UCSD-AML1 (cell line): Measurements from ENCODE around the gene RASL11A.
"Not testable (repeated sequence)": the region's sequence is repeated elsewhere in the genome, so short reads cannot be mapped to it uniquely, and the experiment has no call there.

Experiments used
- DNase-seq: peaks from one replicate; lab custom pipeline; 2025; ENCODE audit not compliant: unreplicated experiment; lab: John Stamatoyannopoulos, UW

The RASL11A gene

DNA sequence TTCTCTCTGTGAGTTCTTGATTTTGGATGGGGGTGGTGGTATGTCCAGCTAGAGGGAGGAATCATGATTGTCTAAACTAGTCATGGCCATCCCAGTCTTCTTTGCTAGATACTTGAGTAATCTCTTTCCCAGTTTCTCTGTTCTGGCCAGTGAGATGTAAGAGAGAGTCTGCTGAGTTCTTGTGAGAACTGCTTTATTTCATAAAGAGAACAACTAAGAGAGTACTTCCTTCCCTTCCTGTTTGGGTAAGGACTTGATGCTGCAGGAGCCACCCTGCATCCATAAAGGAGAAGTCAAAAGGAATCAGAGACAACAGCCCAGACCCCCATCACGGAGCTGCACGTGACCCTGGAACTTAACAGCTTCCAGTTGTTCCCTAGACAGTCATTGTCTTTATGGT, 3.0 kb upstream of the RASL11A start:
- DNase-seq: no peak

DNA sequence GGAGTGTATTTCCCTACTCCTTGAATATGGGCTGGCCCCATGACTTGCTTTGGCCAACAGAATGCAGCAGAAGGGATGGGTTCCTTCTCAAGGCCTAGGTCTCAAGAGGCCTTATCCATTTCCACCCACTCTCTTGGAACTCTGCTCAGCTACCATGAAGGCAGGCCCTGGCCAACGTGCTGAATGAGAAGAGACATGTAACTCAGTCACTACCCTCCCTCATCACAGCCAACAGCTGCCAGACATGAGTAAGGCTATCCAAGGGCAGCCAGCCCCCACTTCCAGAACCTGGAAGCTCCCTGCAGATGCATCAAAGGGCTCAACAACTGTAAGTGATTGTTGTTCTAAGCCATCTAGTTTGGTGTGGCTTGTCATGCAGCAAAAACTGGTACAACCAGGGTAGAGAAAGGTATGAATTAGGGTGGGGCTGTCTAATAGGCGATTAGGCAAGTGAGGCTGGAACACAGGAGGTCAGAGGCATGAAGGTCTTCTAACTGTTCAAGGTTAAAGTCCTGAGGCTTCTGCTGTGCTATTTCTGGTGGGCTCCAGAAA, 1.4 kb upstream of the RASL11A start:
- no peak for DNase-seq

DNA sequence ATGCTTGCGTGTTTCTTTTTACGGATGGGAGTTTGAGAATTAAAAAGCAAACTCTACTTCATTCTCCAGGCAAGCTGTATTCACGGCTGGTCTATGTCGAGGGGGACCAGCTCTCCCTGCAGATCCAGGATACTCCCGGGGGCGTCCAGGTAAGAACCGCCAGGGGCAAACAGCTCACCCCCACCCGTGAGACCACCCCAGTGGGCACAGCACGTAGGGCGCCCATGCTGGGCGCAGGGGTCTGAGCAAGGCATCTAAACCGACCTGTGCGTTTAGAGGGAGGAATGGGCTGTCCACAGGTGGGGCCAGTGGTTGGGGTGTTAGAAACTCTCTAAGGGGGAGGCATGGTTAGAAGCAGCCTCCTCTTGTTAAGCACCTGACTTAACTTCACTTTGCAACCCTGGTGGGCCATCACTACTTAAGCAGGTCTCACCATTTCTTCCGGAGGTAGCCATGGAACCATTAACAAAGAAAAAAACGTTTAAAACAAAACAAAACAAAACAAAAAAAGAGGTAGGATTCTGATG, 1.0 kb downstream of the RASL11A start:
- DNase-seq: no peak

DNA sequence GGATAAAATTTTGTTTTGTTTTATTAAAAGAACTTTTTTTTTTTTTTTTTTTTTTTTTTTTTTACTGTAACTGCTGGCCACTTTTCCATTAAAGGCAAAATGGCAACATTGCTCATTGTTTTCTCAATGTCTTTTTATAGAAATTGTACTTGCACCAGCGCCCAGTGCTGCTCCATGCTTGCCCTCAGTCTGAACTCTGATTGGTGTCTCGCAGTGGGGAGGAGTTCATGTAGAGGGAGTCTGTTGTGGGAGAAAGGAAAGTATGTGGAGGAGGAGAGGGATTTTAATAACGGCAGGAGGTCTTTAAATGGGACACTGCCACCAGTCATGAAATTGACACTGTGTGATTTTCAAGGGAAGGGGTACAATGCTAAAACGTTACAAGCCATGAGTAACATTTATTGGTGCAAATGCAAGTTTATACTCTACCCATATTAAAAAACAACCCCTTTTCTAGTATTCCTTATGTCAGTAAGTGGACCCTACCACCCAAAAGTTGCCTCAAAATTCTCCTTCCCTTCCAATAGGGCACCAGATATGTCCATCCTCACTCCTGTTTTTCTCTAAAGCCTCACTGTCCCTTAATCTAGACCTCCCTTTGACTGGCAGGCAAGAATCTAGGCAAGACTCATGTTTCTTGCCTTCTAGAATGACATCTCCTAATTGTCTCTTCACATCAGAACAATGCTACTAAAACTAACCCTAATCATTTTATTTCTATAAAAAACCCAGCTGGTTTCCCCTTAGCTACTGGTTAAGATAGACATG, 3.2 kb downstream of the RASL11A start:
- no peak for DNase-seq

DNA sequence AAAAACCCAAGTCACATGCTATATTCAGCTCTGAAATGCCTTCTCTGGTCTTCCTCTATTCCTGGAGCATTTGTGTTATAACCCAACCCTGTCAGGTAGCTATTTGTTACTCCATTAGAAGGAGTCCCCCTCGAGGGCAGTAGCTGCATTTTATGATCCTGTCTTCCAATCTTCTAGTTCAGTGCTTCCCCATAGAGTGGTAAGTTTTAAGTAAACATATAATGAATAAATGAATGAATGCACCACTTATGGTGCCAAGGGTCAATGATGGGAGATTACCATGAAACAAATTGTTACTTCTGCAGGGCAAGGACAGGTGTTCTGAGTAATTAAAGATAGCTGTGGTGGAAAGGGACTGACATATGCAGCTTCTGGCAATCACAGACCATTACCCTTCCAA, 4.0 kb downstream of the RASL11A start:
- no peak for DNase-seq

DNA sequence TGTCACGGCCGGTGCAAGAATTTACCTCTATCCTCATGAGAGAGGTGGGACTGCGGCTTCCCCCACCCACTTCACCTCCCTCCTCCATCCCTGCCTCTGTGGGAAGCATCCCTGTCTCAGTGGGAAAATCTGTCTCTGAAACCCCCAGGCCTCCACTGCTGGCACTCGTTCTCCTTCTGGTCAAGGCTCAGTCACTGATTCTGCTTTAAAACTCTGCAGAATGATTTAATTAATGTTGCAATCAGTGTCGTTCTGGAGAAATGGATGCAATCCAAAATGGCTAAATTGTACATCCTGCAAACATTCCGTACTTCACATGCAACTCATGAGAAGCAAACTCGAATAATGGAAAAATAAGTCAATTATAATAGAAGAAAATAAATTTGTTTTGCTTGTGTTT, 5.6 kb downstream of the RASL11A start:
- DNase-seq: no peak

DNA sequence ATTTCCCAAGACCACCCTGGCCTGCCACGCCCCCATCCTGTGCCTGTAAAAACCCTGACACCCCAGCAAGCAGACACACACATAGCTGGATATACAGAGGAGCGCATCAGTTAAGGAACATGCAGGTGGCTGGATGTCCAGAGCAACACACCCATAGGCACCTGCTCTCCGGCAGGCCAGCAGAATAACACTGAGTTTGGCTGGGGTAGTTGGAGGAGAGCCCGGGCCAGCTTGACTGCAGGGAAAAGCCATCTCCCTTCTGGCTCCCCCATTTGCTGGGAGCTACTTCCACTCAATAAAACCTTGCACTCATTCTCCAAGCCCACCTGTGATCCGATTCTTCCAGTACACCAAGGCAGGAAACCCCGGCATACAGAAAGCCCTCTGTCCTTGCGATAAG, 8.9 kb downstream of the RASL11A start:
- DNase-seq: no peak

DNA sequence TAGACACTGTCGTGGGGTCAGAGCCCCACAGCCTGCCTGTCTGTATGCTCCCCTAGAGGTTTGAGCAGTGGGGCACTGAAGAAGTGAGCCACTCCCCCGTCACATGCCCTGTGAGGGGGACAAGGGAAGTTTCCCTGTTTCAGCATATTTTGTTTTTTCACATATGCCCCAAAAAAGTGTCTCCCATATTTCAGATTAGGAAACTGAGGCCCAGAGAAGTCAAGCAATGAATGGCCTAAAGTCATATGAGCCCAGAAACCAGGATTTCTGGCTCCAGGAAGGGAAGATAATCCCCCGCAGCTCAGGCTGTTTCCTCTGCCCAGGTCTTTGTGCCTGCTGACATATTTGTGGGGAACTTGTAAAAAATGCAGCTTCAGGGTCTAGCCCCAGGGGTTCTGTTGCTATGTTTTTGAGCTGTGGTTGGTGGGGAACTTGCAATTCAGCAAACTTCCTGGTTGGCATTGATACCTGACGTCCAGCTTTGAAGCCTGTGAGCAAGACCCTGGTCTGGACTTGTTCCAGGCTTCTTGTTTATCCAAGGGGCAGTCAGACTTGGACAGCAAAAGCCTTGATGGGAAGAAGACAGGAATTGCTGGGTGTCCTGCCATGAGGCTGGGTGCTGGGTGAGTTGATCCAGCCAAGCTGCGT, 9.5 kb downstream of the RASL11A start:
- DNase-seq: no peak

DNA sequence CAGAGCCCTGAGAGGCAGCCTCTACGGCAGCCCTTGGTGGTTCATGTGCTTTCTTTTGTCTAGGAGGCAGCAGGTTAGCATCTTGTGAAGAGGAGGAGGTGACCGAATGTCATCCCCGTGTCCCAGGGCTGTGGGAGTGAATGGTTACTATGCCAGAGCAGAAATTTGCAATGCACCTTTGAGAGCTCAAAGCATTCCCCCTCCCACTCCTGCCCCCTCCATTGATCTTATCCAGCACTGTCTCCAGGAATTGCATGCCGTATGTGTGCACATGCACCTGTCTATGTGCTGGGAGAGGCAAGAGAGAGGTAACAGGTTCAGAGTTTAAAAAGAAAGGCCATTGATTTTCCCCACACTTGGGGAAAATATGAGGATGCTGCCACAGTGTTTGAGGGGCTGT, 10.2 kb downstream of the RASL11A start:
- no peak for DNase-seq

DNA sequence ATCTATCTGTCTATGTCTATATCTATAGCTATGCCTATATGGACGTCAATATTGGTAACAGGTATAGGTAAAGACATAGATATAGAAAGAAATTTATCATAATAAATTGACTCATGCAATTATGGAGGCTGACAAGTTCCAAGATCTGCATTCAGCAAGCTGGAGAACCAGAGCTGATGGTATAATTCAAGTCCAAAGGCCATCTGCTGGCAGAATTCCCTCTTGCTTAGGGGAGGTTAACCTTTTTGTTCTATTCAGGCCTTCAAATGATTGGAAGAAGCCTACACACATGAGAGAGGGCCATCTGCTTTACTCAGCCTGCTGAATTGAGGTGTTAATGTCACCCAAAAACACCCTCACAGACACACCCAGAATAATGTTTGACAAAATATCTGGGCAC, 10.8 kb downstream of the RASL11A start:
- DNase-seq: no peak

DNA sequence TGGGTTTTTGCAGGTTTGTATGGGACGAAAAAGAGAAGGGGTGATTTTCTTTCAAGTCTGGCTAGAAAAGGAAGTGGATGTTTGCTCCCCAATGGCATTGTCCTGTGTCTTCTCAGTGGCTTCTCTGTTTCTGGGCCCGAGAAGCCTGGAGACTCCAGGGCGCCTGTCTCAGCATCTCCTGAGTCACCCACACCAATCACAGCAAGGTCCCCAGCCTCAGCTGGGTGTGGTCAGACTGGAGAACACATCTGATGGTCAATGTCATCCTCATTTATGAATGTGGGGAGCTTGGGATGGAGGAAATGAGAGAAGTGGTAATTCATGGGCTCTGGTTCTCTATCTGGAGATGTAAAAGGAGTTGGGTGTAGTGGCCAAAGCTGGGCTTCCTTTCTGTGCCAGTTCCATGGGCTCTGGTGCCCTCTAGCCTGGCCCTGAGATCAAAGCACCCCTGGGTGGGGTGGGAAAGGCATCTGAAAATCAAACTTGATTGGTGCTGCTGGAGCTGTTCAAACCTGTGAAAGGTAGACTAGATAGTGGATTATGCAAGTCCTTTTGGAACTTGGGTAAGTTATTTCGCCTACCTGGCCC, 13.4 kb downstream of the RASL11A start:
- peak; percentile 47 for DNase-seq

DNA sequence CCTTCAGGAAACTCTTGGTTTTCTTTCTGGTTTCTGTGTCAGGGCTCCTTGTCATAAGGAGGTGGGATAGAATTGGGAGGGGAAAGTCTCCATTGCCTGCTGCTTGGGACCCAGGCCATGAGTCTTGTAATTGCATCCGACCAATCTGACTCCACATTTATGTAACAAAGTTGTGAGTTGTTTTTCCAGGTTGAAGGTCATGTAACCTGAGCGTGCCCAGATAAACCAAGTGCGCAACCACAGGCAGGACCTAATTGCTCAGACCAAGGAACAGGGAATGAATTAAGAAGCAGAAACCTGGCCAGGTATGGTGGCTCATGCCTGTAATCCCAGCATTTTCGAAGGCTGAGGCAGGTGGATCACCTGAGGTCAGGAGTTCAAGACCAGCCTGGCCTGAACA, 17.8 kb downstream of the RASL11A start:
- DNase-seq: no peak

DNA sequence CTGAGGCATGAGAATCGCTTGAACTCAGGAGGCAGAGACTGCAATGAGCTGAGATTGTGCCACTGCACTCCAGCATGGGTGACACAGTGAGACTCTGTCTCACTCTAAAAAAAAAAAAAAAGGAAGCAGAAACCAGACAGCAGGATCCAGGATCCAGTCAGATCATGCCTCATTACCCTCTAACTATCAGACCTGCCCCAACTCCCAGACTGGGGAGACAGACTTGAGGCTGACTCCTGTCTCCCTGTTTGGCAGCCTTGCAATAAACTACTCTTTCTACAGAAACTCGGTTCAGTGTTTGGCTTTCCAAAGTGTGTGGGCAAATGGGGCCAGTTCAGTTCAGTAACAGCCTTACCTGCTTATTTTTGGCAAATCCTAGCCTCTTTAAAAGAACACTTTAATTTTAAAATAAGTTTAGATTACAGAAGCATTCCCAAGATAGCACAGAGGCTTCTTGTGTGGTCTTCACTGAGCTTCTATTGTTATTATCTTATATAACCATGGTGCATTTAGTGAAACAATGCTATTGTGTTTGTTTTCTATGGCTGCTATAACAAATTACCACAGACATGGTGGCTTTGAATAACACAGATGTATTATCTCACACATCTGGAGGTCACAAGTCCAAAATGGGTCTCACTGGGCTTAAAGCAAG, 18.5 kb downstream of the RASL11A start:
- no peak for DNase-seq

DNA sequence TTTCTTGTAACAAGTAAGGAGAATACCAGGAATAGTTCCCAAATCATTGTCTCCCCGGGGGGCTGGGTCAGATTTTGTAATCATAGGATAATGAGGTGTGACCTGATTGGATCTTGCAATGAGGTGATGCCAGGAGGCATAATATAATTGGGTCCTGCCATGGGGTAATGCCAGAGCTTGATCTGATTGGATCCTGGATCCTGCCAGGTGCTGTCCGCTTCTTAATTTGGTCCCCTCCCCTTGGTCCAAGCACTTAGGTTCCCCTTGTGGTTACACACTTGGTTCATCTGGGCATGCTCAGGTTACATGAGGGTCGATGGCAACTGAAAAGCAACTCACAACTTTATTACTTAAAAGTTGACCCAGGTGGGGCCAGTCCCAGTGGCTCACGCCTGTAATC, 20.1 kb downstream of the RASL11A start:
- DNase-seq: no peak

DNA sequence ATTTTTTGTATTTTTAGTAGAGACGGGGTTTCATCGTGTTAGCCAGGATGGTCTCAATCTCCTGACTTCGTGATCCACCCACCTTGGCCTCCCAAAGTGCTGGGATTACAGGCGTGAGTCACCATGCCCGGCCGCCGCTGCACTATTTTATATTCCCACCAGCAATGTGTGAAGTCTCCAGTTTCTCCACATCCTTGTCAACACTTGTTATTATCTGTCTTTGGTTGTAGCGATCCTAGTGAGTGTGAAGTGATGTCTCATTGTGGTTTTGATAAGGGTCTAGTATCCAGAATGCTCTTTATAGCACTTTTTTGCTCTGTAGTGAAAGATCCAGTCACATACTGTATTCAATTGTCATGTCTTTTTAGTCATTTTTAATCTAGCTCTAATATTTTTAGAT, 21.3 kb downstream of the RASL11A start:
- DNase-seq: not testable (repeated sequence)

DNA sequence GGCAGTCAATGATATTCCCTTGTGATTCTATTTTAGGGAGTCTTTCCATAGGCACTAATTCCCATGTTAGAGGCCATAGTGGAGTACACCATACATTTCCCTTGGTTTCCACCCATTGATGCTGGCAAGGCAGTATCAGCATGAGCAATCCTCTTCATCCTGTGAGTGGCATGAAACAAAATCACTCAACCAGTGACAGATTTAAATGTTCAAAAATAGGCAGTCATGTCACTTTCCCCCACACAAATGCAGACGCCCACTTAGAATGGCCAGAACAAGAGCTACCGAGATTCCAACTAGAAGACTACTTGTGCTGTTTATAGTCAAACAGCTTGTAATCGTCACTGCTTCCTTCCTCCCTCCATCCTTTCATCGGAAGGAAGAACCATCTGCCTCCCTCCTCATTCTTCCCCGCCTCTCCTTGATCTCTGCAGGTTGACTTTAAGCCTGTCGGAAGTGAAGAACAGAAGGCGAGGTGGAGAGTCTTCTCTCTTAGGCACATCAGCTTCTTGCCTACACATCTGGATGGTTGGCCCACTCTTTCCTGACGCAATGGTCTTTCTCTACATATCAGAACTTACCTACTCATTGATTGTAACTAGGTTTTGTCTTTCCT, 22.6 kb downstream of the RASL11A start:
- DNase-seq: no peak

DNA sequence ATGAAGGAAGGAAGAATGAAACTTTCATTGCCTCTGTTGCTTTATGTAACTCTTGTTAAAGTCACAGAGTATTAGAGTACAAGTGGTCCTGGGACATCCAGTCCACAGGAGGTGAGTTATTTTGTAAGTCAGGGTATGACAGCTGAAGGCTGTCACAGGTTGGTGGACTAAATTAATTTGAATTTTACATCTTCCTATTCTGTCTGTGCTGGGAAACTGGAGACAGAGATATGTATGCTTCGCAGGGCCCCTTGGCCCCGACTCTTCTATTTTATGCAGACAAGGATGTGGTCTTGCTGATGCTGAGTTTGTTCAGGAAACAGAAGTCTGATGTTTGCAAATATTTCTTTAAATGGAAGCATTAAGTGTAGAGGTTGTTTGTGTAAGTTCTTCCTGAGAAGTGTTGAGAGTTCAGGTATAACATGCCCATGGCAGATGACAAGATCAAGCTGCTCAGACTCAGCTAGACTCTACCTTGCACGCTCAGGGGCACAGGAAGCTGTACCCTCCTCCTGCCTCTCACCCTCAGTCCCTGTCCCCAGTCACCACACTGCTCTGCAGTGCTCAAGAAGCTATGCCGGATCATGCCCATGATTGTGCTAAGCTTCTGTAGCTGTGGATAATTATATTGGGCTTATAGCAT, 23.4 kb downstream of the RASL11A start:
- no peak for DNase-seq

DNA sequence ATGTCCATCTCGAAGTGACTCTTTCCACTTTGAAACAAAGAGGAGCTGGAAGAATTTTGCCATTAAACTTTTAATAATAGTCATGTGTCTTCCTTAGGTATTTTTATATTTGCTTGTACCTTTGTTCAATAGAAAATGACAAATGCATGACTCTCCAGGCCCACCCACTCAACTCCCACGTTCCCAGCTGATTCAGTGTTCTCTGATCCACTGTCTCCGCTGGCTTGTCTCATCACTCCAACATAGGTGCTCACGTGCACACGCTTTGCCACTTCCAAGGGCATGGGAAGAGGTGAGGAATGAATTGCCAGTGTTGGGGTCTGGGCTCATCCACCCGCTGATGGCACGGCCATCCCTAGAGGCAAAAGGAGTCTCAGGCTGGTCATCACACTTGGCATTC, 24.5 kb downstream of the RASL11A start:
- no peak for DNase-seq

DNA sequence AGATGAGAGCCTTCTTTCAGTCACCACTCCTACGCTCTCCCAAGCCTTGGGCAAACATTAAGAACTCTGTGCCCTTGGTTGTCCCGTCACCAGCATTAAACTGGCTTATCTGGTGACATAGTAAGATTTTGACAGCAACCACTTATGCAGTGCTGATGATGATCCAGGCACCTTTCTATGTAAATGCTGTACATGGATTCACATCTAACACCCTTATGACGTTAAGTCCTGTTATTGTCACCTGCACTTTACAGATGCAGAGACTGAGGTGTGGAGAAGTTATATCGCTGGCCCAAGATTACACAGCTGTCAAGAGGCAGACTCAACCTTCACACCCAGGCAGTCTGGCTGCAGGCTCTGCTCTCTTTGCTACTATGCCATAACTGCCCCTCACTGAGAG, 25.0 kb downstream of the RASL11A start:
- no peak for DNase-seq

DNA sequence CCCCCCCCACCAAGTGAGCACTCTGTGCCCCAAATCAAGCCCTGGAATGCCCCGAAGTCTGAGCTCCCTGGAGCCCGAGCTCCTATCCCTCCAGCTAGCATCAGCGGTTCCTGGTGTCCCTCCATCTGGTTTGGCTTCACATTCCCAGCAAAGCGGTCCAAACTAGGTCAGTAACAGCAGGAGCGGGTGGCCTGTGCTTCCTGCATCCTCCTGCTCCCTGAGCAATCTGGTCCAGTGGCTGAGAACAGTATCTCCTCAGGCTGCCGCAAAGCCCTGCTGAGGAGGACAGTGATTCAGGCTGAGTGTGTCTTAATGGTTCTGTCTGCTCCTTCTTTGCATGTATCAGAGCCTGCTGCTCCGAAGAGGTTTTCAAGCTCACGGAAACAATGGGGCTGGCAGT, 25.9 kb downstream of the RASL11A start:
- DNase-seq: no peak

DNA sequence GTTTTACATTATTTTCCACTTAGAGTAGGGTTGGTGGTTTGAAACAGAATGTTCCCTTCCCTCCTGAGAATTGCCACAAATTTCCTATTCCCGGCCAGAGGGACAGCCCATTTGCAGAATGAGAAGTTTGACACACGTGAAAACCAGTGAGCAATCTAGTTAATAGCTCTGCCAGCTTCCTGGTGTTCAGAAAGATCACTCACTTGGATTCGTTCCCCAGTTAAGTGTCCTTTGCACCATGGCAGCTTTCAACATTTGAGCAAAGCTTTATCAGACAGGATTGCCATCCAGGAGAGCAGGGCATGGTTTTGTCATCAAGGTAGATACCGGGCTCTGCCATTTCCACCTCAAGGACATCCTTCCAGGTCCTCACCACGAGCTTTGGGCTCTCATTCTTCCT, 28.2 kb downstream of the RASL11A start:
- DNase-seq: no peak
